Epidermal melanocyte (primary cell): Measurements from ENCODE around the gene FAF1.

Experiments
- DNase-seq: peaks from one replicate; pipeline ENCODE4 v3.0.0; 2011; ENCODE audit warnings: low spot score; ENCODE audit not compliant: insufficient read length

FAF1 gene

GRCh38 chr1:50418600-50419109 lies 541.4 kb downstream of the FAF1 start:
- no peak for DNase-seq

GRCh38 chr1:50417946-50418599 lies 542.0 kb downstream of the FAF1 start:
- DNase-seq = no peak

DNA sequence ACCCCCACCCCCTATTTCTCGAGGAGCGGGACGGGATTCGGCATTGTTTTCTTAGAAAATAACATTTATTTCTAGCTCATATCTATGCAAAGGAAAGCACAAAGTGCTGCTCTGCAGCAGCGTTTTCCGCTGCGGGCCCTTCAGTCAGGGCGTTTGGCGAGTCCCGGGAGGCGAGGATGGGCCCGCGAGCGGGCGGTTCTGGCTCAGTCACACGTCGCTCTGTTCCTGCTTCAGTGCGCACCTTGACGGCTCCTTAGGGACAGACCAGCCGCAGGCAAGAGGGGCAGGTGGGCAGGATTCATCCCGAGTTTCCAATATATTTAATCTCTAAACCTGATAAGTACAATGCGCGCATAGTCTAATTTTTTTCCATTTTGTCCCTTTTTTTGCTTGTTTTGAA lies 542.6 kb downstream of the FAF1 start:
- no peak for DNase-seq

DNA sequence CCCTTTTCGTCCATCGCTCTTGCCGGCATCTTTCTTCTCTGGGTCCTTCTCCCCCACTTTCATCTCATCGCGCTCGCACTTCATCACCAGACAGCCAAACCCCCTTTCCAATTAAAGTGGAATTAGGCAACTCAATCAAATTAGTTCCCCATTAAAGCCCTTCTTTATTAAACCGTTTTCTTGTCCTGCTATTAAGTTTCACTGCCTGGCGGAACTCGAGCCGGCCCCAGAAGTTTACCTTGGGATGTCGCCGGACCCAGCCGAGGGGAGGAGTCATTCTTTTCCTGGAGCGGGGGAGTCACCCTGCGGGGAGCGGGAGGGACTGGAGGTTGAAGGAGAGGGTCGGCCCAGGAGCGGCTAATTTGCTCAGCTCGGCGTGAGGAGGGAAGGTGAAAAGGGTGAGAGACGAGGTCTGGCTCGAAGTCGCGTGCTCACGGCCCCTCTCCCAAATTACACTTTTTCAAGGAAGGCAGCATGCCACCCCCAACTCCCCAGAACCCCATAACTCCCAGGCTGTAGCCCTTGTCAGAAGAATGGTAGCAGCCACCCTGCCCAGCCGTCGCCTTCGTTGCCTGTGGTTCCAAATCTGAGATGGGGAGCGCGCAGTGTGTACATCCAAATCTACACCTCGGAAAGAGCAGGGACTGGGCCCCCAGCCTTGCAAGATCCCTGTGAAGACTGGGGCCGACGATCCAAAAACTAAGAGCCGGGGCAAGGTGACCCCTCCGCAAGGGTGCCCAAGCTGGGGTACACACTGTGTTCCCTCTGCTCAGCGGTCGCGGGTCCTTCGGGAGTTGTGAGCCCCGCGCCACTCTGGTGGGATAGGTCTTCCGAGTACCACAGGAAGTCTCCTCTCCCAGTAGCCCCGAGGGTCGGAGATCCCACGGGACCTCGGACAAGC lies 543.3 kb downstream of the FAF1 start:
- no peak for DNase-seq

- DNase-seq = no peak
These were observed 543.9 kb downstream of the FAF1 start for GRCh38 chr1:50416150-50416527.

- DNase-seq = no peak
These were observed 544.6 kb downstream of the FAF1 start for GRCh38 chr1:50415235-50416149.

GRCh38 chr1:50414853-50415234 lies 545.2 kb downstream of the FAF1 start:
- no peak for DNase-seq

DNA sequence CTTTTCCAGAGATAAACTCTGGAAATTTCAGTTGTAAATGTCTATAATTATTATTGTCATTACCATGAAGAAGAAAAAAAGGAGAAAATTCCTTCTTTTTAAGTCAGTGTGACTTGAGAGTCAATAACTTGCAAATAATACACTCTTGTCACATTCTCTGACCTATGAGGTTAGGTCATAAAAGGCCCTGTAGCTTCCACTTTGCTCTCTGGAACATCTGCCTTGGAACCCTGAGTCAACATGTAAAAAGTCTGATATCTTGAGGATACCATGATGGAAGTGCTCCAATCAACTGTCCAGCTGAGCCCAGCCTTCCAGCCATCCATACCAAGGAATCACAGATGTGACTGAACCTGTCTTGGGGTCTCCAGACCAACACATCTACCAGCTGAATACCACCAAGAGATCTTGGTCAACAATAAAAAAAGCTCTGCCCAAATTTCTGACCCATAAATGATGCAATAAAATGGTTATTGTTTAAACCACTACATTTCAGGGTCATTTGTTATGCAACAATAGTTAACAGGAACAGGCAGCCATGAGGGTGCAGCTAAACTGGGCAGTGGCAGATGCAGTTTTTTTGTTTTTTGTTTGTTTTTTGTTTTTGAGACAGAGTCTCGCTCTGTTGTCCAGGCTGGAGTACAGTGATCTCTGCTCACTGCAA lies 547.1 kb downstream of the FAF1 start:
- DNase-seq = no peak

GRCh38 chr1:50405814-50406213 lies 554.3 kb downstream of the FAF1 start:
- DNase-seq = no peak

GRCh38 chr1:50393522-50394120 lies 566.4 kb downstream of the FAF1 start:
- no peak for DNase-seq
